ENCODE results near the gene PVALEF. TPM values are rescaled to one million over a fixed set of nuclear protein-coding genes. Genes with fewer than 3 reads are reported as not detected.
A peak's percentile ranks its signal among the peaks of the same experiment; 100 is the strongest.

The PVALEF gene
- total RNA-seq, 2 donors from 2014 or later, result not detected

- DNase-seq, result no peak
- ATAC-seq, result no peak
- intact Hi-C loops (cut with DNase I, micrococcal nuclease), result no loop called here
Measured at GRCh38 chr17:81158688-81159590, 6.4 kb upstream of the PVALEF start.

- ATAC-seq, result no peak
Measured at GRCh38 chr17:81159611-81160265, 5.6 kb upstream of the PVALEF start.

GRCh38 chr17:81160306-81160705 is 5.0 kb upstream of the PVALEF start:
- intact Hi-C loops (cut with DNase I, micrococcal nuclease), result no loop called here
- DNase-seq, result peak in 1 of 2 donors; percentile 41
- ATAC-seq, result no peak

More at GRCh38 chr17:81159611-81160265, 5.6 kb upstream of the PVALEF start:
- intact Hi-C loops (cut with DNase I, micrococcal nuclease), result no loop called here
- DNase-seq, result no peak

DNA sequence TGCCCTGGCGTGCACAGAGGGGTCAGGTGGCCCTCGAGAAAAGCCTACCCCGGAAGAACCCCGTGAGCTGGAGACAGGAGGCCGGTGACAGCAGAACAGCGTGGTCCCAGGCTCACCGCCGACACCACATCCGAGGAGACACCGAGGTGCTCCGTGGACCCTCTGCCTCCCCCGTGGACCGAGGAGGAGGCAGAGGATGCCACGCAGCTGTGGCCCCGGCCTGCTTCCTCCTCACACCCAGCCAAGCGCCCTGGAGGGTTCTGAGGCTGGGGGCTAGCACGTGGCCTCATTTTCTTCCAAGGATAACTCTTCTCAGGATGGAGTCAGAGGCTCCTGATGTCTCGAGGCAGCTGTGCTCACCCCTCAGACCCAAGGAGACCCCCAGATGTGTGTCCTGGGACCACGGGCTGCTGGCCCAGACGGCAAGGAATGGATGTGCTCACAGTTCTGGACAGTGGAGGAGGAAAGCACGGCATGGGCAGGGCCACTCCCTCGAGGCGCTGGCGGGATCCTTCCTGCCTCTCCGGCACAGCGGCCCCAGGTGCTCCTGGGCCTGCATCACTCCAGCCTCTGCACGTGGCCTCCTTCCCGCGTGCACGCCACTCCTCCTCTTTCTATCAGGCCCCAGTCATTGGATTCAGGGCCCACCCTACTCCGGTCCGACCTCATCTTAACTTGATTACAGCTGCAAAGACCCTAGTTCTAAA is 4.4 kb upstream of the PVALEF start:
- DNase-seq (no peak), ATAC-seq (no peak)
- intact Hi-C loops (cut with DNase I, micrococcal nuclease), result no loop called here

DNA sequence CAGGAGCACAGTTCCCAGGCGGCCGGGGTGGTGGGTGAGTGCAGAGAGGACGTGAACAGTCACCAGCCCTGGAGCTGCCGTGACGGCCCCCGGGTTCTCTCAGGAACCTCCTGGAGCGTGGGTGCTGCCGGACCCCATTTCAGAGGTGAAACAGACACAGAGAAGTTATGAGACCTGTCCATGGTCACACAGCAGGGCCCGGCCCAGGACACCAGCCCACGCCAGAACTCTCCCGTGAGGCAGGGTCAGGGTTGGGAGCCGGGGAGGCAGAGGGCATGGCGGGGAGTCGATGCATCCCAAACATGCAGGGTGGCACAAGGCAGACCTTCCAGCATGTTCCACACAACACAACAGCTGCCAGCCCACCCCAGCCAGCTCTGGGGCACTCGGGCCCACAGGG is 3.8 kb upstream of the PVALEF start:
- DNase-seq, result no peak
- intact Hi-C loops (cut with DNase I, micrococcal nuclease), result no loop called here
- no peak for ATAC-seq

GRCh38 chr17:81161972-81162371 is 3.3 kb upstream of the PVALEF start:
- ATAC-seq, result no peak
- no peak for DNase-seq
- intact Hi-C loops (cut with DNase I, micrococcal nuclease), result no loop called here

GRCh38 chr17:81162491-81162890 is 2.8 kb upstream of the PVALEF start:
- ATAC-seq (no peak), DNase-seq (no peak)
- intact Hi-C loops (cut with DNase I, micrococcal nuclease), result no loop called here

DNA sequence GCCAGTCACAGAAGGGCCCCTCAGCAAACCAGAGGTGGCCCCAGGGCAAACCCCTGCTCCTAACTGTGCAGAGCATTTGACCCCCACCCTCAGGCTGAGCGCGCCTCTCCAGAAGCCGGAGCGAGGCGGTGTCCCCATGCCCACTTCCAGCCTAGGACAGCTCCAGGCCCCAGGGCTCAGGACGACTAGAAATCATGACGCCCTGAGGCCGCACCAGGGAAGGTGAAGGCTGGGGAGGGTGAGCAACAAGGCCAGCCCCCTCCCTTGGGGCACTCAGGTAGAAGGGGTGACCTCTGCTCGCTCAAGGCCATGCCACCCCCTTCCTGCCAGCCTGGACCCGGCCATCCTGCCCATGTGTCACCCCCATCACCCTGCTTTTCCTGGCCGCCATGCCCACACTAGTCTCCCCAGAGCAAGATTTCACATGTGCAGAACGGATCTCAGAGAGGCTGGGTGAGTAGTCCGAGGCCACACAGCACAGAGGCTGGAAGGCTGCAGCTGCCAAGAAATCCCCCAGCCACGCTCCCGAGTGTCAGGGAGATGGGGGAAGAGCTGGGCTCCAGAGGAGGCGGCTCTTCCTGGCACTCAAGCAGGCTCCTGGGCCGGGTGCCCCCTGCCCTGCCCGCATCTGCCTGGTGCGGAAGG is 2.1 kb upstream of the PVALEF start:
- DNase-seq, result no peak
- intact Hi-C loops (cut with DNase I, micrococcal nuclease), result no loop called here
- ATAC-seq, result no peak

DNA sequence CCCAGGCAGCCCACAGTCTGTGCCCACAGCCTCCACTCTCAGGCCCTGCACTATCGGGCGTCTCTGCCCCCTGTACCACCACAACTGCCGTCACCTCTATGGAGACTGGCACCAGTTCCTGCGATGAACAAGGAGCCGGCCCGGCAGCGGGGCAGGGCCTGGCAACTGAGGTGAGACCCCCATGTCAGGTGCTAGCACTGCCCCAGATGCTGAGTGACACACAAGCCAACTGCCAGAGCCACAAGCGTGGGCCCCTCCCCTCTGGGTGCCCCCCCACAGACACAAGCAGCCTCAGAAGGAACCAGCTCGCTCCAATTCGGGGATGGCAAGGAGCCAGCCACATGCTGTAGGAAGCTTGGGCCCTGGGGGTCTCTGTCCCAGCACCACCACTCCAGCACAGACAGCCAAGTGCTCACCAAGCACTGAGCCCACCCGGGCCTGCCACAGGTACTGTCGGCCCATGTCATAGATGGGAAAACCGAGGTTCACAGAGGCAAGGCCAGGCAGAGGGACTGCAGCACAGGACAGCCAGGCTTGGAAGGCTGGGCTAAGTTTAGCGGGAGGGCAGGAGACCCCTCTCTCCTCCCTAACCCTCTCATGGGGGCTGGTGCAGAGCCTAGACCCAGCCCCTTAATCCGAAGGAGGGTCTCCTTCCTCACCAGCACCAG is 1.5 kb upstream of the PVALEF start:
- no peak for ATAC-seq
- no peak for DNase-seq
- intact Hi-C loops (cut with DNase I, micrococcal nuclease), result no loop called here

GRCh38 chr17:81164371-81165245 is 699 bp upstream of the PVALEF start:
- intact Hi-C loops (cut with DNase I, micrococcal nuclease), result no loop called here
- DNase-seq (no peak), ATAC-seq (no peak)

- no peak for ATAC-seq
- no peak for DNase-seq
- intact Hi-C loops (cut with DNase I, micrococcal nuclease), result no loop called here
Measured at GRCh38 chr17:81166033-81166492, 756 bp downstream of the PVALEF start, which contains the start of gene AATK. Gene AATK, minus strand, starts transcription at chr17:81166221. Its CDS starts 229 bp downstream, at chr17:81165992.

GRCh38 chr17:81167194-81167524 is 1.9 kb downstream of the PVALEF start:
- DNase-seq (no peak), ATAC-seq (no peak)
- intact Hi-C loops (cut with DNase I, micrococcal nuclease), result no loop called here

DNA sequence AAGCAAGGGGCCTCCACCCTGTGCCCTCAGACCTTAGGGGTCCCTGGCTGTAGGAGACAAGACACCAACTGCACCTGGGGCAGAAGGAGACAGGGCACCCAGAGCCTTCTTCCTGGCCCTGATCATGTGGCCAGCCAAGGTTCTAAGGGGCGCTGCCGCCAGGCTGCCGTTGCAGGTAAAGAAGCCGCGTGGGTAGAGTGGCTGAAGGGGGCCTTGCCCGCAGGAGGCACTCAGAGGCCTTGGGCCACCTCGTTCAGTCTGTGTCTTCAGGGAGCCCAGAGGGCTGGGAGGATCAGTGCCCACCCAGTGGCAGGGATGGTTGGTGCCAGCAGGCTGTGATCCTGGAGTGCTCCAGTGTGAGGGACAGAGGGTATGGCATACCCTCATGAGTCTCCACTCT is 2.3 kb downstream of the PVALEF start:
- DNase-seq (no peak), ATAC-seq (no peak)
- intact Hi-C loops (cut with DNase I, micrococcal nuclease), result no loop called here

GRCh38 chr17:81169870-81170309 is 4.6 kb downstream of the PVALEF start:
- ATAC-seq, result no peak
- no peak for DNase-seq
- intact Hi-C loops (cut with DNase I, micrococcal nuclease), result no loop called here

- no peak for ATAC-seq
- intact Hi-C loops (cut with DNase I, micrococcal nuclease), result no loop called here
- no peak for DNase-seq
Measured at GRCh38 chr17:81170727-81171494, 5.6 kb downstream of the PVALEF start.

GRCh38 chr17:81171941-81172340 is 6.6 kb downstream of the PVALEF start:
- ATAC-seq, result peak; percentile 41
- DNase-seq, result no peak
- intact Hi-C loops (cut with DNase I, micrococcal nuclease), result no loop called here
